ENCODE measurements around the gene TRIM22.

The TRIM22 gene

GRCh38 chr11:5749836-5750235, 60.2 kb downstream of the TRIM22 start:
- DNase-seq = no peak

GRCh38 chr11:5753943-5754342, 64.4 kb downstream of the TRIM22 start, which contains the start of gene OR52N4:
OR52N4 (plus strand) TSS chr11:5754243; CDS start chr11:5754741, 498 bp downstream.
- DNase-seq = no peak
